WTC11 (cell line): Measurements from ENCODE around the gene NAXD. TPM values are rescaled to one million over a fixed set of nuclear protein-coding genes. Genes with fewer than 3 reads are reported as not detected.

Experiments used
- ATAC-seq: fragments of 200-7000 bp; cut with Tn5 transposase; 2 replicates; pipeline ENCODE4 v1.10.0; 2021; ENCODE audit warnings: mild to moderate bottlenecking, moderate library complexity
- CTCF ChIA-PET: fragments of 300-600 bp; sonication (Branson Sonifier 250); formaldehyde crosslinking; loops from one replicate; lab custom pipeline; 2021; ENCODE audit warnings: antibody characterized with exemption; lab: Charles Lee
- POLR2A ChIA-PET: fragments of 350-600 bp; sonication (Branson Sonifier 250); formaldehyde crosslinking; loops from one replicate; lab custom pipeline; 2021; ENCODE audit warnings: antibody characterized with exemption; lab: Charles Lee
- DNase-seq: peaks from one replicate; pipeline ENCODE4 v3.0.0; 2021; ENCODE audit warnings: low spot score
- H3K27ac Mint-ChIP-seq: 2 replicates; pipeline ENCODE4 v1.8.0; 2021; ENCODE audit warnings: mixed read lengths
- H3K27me3 Mint-ChIP-seq: 2 replicates; pipeline ENCODE4 v1.8.0; 2021; ENCODE audit warnings: low read depth, mild to moderate bottlenecking, moderate library complexity, mixed read lengths
- H3K36me3 Mint-ChIP-seq: 2 replicates; pipeline ENCODE4 v1.8.0; 2021; ENCODE audit warnings: mixed read lengths
- H3K4me1 Mint-ChIP-seq: 2 replicates; pipeline ENCODE4 v1.8.0; 2022; ENCODE audit warnings: mixed read lengths
- H3K4me3 Mint-ChIP-seq: 2 replicates; pipeline ENCODE4 v1.8.0; 2021; ENCODE audit warnings: mild to moderate bottlenecking, moderate library complexity, mixed read lengths
- H3K9me3 Mint-ChIP-seq: 2 replicates; pipeline ENCODE4 v1.8.0; 2021; ENCODE audit warnings: mixed read lengths
- E2F5 ChIP-seq: sonication (generic); formaldehyde crosslinking; IDR thresholded peaks from 2 replicates; pipeline ENCODE4 v1.8.1; 2022; ENCODE audit warnings: mild to moderate bottlenecking, moderate library complexity, missing genetic modification reagents
- EMX1 ChIP-seq: fragments of 250-450 bp; sonication (Bioruptor Pico); IDR thresholded peaks from 2 replicates; pipeline ENCODE4 v1.8.0; 2021; ENCODE audit warnings: mild to moderate bottlenecking
- ERG ChIP-seq: fragments of 250-450 bp; sonication (Bioruptor Pico); IDR thresholded peaks from 2 replicates; pipeline ENCODE4 v1.8.0; 2021; ENCODE audit warnings: mild to moderate bottlenecking
- FOXP1 ChIP-seq: sonication (generic); formaldehyde crosslinking; IDR thresholded peaks from 2 replicates; pipeline ENCODE4 v1.8.0; 2022; ENCODE audit warnings: missing genetic modification reagents, mild to moderate bottlenecking, moderate library complexity, borderline replicate concordance
- FOXP4 ChIP-seq: sonication (generic); formaldehyde crosslinking; IDR thresholded peaks from 2 replicates; pipeline ENCODE4 v1.8.0; 2022; ENCODE audit warnings: mild to moderate bottlenecking, missing genetic modification reagents
- GRHL2 ChIP-seq: fragments of 250-450 bp; sonication (Bioruptor Pico); IDR thresholded peaks from 2 replicates; pipeline ENCODE4 v1.8.0; 2022; ENCODE audit warnings: mild to moderate bottlenecking, moderate library complexity; ENCODE audit not compliant: insufficient replicate concordance, severe bottlenecking
- JAZF1 ChIP-seq: fragments of 250-450 bp; sonication (Bioruptor Pico); IDR thresholded peaks from 2 replicates; pipeline ENCODE4 v1.9.0; 2021; ENCODE audit warnings: moderate library complexity, mild to moderate bottlenecking, inconsistent platforms
- MAX ChIP-seq: sonication (generic); formaldehyde crosslinking; IDR thresholded peaks from 2 replicates; pipeline ENCODE4 v1.8.0; 2022; ENCODE audit warnings: mild to moderate bottlenecking, missing genetic modification reagents
- MXD4 ChIP-seq: fragments of 250-450 bp; sonication (Bioruptor Pico); IDR thresholded peaks from 2 replicates; pipeline ENCODE4 v1.8.0; 2021; ENCODE audit warnings: mild to moderate bottlenecking, moderate library complexity, borderline replicate concordance
- NFE2L1 ChIP-seq: sonication (generic); formaldehyde crosslinking; IDR thresholded peaks from 2 replicates; pipeline ENCODE4 v1.8.1; 2023; ENCODE audit warnings: missing genetic modification reagents
- NFYB ChIP-seq: sonication (generic); formaldehyde crosslinking; conservative IDR thresholded peaks from 2 replicates; pipeline ENCODE4 v1.8.0; 2022; ENCODE audit warnings: low read depth, missing genetic modification reagents
- NR2C2 ChIP-seq: sonication (generic); formaldehyde crosslinking; IDR thresholded peaks from 2 replicates; pipeline ENCODE4 v1.8.0; 2022; ENCODE audit warnings: mild to moderate bottlenecking, missing genetic modification reagents
- RORB ChIP-seq: fragments of 250-450 bp; sonication (Bioruptor Pico); IDR thresholded peaks from 2 replicates; pipeline ENCODE4 v1.9.0; 2021; ENCODE audit warnings: mild to moderate bottlenecking
- STAT6 ChIP-seq: sonication (generic); formaldehyde crosslinking; conservative IDR thresholded peaks from 2 replicates; pipeline ENCODE4 v1.8.1; 2023; ENCODE audit warnings: mild to moderate bottlenecking, low read depth, missing genetic modification reagents, moderate library complexity
- ZBTB21 ChIP-seq: sonication (generic); formaldehyde crosslinking; IDR thresholded peaks from 2 replicates; pipeline ENCODE4 v1.8.1; 2023; ENCODE audit warnings: mild to moderate bottlenecking, missing genetic modification reagents, borderline replicate concordance
- ZNF121 ChIP-seq: sonication (generic); formaldehyde crosslinking; IDR thresholded peaks from 2 replicates; pipeline ENCODE4 v1.8.0; 2023; ENCODE audit warnings: missing genetic modification reagents
- ZNF219 ChIP-seq: sonication (generic); formaldehyde crosslinking; IDR thresholded peaks from 2 replicates; pipeline ENCODE4 v1.8.0; 2023; ENCODE audit warnings: missing genetic modification reagents, mild to moderate bottlenecking, borderline replicate concordance
- ZNF281 ChIP-seq: sonication (generic); formaldehyde crosslinking; IDR thresholded peaks from 2 replicates; pipeline ENCODE4 v1.8.0; 2023; ENCODE audit warnings: mild to moderate bottlenecking, missing genetic modification reagents
- ZNF416 ChIP-seq: fragments of 250-450 bp; sonication (Bioruptor Pico); IDR thresholded peaks from 2 replicates; pipeline ENCODE4 v1.9.0; 2021; ENCODE audit warnings: mild to moderate bottlenecking, inconsistent platforms
- total RNA-seq: library from RNA; stranded (reverse); gene quantifications from 3 replicates; pipeline ENCODE4 v1.2.3, GENCODE V29; 2021

Gene NAXD
- total RNA-seq, 1 experiment from 2014 or later = 29.3 TPM

GRCh38 chr13:110628477-110628793 is 13.1 kb downstream of the NAXD start:
- Mint-ChIP-seq H3K4me3 (no peak overlapping the region), H3K27ac (no peak overlapping the region), H3K4me1 (peaks cover 8% of the 10 kb centered on the region), H3K9me3 (peaks cover 9% of the 10 kb centered on the region), H3K27me3 (no peaks in the 10 kb centered on the region), H3K36me3 (peaks cover 36% of the 10 kb centered on the region)
- ChIA-PET CTCF (no interaction called here), POLR2A (no interaction called here)
- no peak for DNase-seq
- TF ChIP-seq GRHL2 (CRISPR knock-in tag) = no peak
- TF ChIP-seq NFYB (CRISPR knock-in tag) = no peak
- no peak for TF ChIP-seq ZBTB21 (CRISPR knock-in tag)
- TF ChIP-seq FOXP1 (CRISPR knock-in tag) = no peak
- TF ChIP-seq ZNF121 = no peak
- TF ChIP-seq ZNF416 (CRISPR knock-in tag) = no peak
- no peak for TF ChIP-seq MAX
- no peak for TF ChIP-seq NFE2L1 (CRISPR knock-in tag)
- no peak for TF ChIP-seq JAZF1 (CRISPR knock-in tag)
- no peak for TF ChIP-seq ZNF281 (CRISPR knock-in tag)
- no peak for TF ChIP-seq RORB (CRISPR knock-in tag)
- TF ChIP-seq ZNF219 (CRISPR knock-in tag) = no peak
- no peak for TF ChIP-seq STAT6 (CRISPR knock-in tag)
- no peak for TF ChIP-seq MXD4 (CRISPR knock-in tag)
- TF ChIP-seq ERG (CRISPR knock-in tag) = no peak
- no peak for TF ChIP-seq EMX1 (CRISPR knock-in tag)
- no peak for TF ChIP-seq NR2C2
- TF ChIP-seq E2F5 (CRISPR knock-in tag) = no peak
- no peak for TF ChIP-seq FOXP4 (CRISPR knock-in tag)
- ATAC-seq = no peak
